Loucy (cell line): ENCODE results near the gene ISX.

Experiments used
- H2AFZ ChIP-seq: fragments of 200-600 bp; sonication (generic); 2 replicates; pipeline ENCODE4 v1.6.0; 2016; ENCODE audit warnings: antibody characterized with exemption, mild to moderate bottlenecking, low read length, moderate library complexity
- H3F3A ChIP-seq: fragments of 200-600 bp; 2 replicates; pipeline ENCODE4 v1.6.0; 2016; ENCODE audit warnings: antibody characterized with exemption, low read depth, mild to moderate bottlenecking
- H3K27me3 ChIP-seq: fragments of 200-600 bp; sonication (generic); 2 replicates; pipeline ENCODE4 v1.6.1; 2014; ENCODE audit warnings: low read length, mild to moderate bottlenecking; ENCODE audit not compliant: insufficient read depth, poor library complexity, severe bottlenecking
- H3K36me3 ChIP-seq: fragments of 200-600 bp; sonication (generic); 2 replicates; pipeline ENCODE4 v1.6.1; 2016; ENCODE audit warnings: low read length; ENCODE audit not compliant: insufficient read depth
- H3K4me1 ChIP-seq: fragments of 200-600 bp; sonication (generic); 2 replicates; pipeline ENCODE4 v1.5.1; 2014; ENCODE audit warnings: low read length, mild to moderate bottlenecking; ENCODE audit not compliant: insufficient read depth, poor library complexity, severe bottlenecking
- H3K4me2 ChIP-seq: fragments of 200-600 bp; sonication (generic); 2 replicates; pipeline ENCODE4 v1.6.0; 2014; ENCODE audit warnings: antibody characterized with exemption, low read length, low read depth, mild to moderate bottlenecking; ENCODE audit not compliant: poor library complexity, severe bottlenecking
- H3K4me3 ChIP-seq: fragments of 200-600 bp; sonication (generic); 2 replicates; pipeline ENCODE4 v1.5.1; 2014; ENCODE audit warnings: low read length, mild to moderate bottlenecking, mixed read lengths; ENCODE audit not compliant: poor library complexity, severe bottlenecking
- H3K79me2 ChIP-seq: fragments of 200-600 bp; sonication (generic); 2 replicates; pipeline ENCODE4 v1.6.1; 2014; ENCODE audit warnings: low read length; ENCODE audit not compliant: insufficient read depth
- H3K9ac ChIP-seq: fragments of 200-600 bp; sonication (generic); 2 replicates; pipeline ENCODE4 v1.6.0; 2014; ENCODE audit warnings: mild to moderate bottlenecking, low read depth, low read length, moderate library complexity; ENCODE audit not compliant: poor library complexity, severe bottlenecking
- H3K9me2 ChIP-seq: fragments of 200-600 bp; sonication (generic); replicated peaks from 2 replicates; pipeline ENCODE4 v1.6.1; 2016; ENCODE audit warnings: low read depth, low read length, mixed read lengths
- H3K9me3 ChIP-seq: fragments of 200-600 bp; sonication (generic); 2 replicates; pipeline ENCODE4 v1.6.1; 2014; ENCODE audit warnings: mild to moderate bottlenecking, antibody characterized with exemption, low read length, low read depth; ENCODE audit not compliant: insufficient read depth
- H4K20me1 ChIP-seq: fragments of 200-600 bp; sonication (generic); 2 replicates; pipeline ENCODE4 v1.6.0; 2014; ENCODE audit warnings: antibody characterized with exemption, low read length, mild to moderate bottlenecking; ENCODE audit not compliant: insufficient read depth, poor library complexity, severe bottlenecking
- EZH2phosphoT487 ChIP-seq: fragments of 200-600 bp; IDR thresholded peaks from 2 replicates; pipeline ENCODE4 v1.6.1; 2018; ENCODE audit warnings: antibody characterized with exemption, mild to moderate bottlenecking, moderate library complexity, borderline replicate concordance
- TF ChIP-seq, protein P1 (sequence below): fragments of 200-600 bp; sonication (generic); conservative IDR thresholded peaks from 2 replicates; pipeline ENCODE4 v1.5.1; 2014; ENCODE audit warnings: mild to moderate bottlenecking, antibody characterized with exemption, low read length

Gene ISX

DNA sequence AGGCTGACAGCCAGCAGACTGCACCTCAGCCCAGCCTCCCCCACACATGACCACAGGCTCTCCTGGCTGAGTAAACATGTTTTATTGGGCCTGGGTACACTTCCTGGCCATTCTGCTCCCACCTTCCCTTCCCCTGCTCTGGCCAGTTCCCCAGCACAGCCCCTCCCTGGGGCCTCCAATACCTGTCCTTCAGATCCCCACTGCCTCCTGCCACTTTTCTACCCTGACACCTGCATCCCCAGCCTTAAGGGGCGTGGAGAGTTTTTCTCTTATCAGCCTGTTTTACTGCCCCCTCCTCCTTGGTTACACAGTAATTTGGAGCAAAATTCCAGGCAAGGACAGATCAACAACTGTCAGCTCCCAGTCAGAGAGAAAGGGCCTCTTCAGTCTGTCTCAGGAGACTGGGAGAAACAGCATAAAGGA, at the start of gene ISX:
TSS of gene ISX (plus strand) at position 363 of the 423 bp plus-strand sequence. CDS start 930 bp downstream, outside the sequence.
- H3K4me1 ChIP-seq, result no peaks in the 10 kb centered on the region
- H3K9me2 ChIP-seq, result no peaks in the 10 kb centered on the region
- H3K9ac ChIP-seq, result no peak within 1 kb of the TSS
- H3K36me3 ChIP-seq, result no peaks in the 10 kb centered on the region
- H3K4me2 ChIP-seq, result no peak within 1 kb of the TSS
- H3K27me3 ChIP-seq, result no peaks in the 10 kb centered on the region
- H3K4me3 ChIP-seq, result no peak within 1 kb of the TSS
- H3K79me2 ChIP-seq, result no peaks in the 10 kb centered on the region
- no peak for TF ChIP-seq EZH2phosphoT487
- TF ChIP-seq, protein P1, sequence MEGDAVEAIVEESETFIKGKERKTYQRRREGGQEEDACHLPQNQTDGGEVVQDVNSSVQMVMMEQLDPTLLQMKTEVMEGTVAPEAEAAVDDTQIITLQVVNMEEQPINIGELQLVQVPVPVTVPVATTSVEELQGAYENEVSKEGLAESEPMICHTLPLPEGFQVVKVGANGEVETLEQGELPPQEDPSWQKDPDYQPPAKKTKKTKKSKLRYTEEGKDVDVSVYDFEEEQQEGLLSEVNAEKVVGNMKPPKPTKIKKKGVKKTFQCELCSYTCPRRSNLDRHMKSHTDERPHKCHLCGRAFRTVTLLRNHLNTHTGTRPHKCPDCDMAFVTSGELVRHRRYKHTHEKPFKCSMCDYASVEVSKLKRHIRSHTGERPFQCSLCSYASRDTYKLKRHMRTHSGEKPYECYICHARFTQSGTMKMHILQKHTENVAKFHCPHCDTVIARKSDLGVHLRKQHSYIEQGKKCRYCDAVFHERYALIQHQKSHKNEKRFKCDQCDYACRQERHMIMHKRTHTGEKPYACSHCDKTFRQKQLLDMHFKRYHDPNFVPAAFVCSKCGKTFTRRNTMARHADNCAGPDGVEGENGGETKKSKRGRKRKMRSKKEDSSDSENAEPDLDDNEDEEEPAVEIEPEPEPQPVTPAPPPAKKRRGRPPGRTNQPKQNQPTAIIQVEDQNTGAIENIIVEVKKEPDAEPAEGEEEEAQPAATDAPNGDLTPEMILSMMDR, result no peak
- peaks cover 4% of the 10 kb centered on the region; the same call in 1 of the 2 replicates for H3K9me3 ChIP-seq
- no peak within 1 kb of the TSS for H2AFZ ChIP-seq
- H4K20me1 ChIP-seq, result no peaks in the 10 kb centered on the region
- H3F3A ChIP-seq, result no peaks in the 10 kb centered on the region

- TF ChIP-seq, protein P1, result no peak
- no peak for TF ChIP-seq EZH2phosphoT487
- Histone ChIP-seq H2AFZ (no peak overlapping the region), H3K4me3 (no peak overlapping the region), H4K20me1 (no peaks in the 10 kb centered on the region), H3K9me3 (no peaks in the 10 kb centered on the region; the same call in 1 of the 2 replicates), H3K27me3 (no peaks in the 10 kb centered on the region), H3K4me1 (no peaks in the 10 kb centered on the region), H3K4me2 (no peak overlapping the region), H3K9me2 (no peaks in the 10 kb centered on the region), H3K36me3 (no peaks in the 10 kb centered on the region), H3K9ac (no peak overlapping the region), H3K79me2 (no peaks in the 10 kb centered on the region), H3F3A (no peaks in the 10 kb centered on the region)
These were observed 49.0 kb upstream of the ISX start for GRCh38 chr22:35016909-35017308.

DNA sequence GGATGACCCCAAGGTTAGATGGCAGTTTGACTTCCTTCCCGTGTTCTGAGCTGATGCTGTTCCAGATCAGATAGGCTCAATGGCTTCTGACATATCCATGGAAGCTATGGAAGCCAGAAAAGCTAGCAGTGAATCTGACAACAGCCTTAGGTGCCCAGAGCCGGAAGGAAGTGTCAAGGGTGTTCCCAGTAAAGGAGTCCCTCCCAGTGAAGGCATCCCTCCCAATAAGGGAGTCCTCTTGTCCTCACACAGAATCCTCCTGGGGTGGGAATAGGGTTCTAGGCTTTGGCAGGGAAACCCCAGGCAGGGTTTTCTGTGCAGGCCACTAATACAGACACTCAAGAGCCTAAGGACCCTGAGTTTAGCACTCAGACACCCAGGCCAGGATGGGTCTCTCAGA, 47.0 kb upstream of the ISX start:
- Histone ChIP-seq H3K36me3 (no peaks in the 10 kb centered on the region), H3K4me3 (no peak overlapping the region), H3F3A (no peaks in the 10 kb centered on the region), H4K20me1 (no peaks in the 10 kb centered on the region), H3K9me3 (no peaks in the 10 kb centered on the region; the same call in 1 of the 2 replicates), H3K27me3 (no peaks in the 10 kb centered on the region), H3K4me2 (no peak overlapping the region), H3K9ac (no peak overlapping the region), H3K79me2 (no peaks in the 10 kb centered on the region), H3K4me1 (no peaks in the 10 kb centered on the region), H3K9me2 (no peaks in the 10 kb centered on the region), H2AFZ (no peak overlapping the region)
- no peak for TF ChIP-seq EZH2phosphoT487
- TF ChIP-seq, protein P1, result no peak
